Vagina (tissue), 2 donors: ENCODE results near the gene CCDC69. TPM values are rescaled to one million over a fixed set of nuclear protein-coding genes. Genes with fewer than 3 reads are reported as not detected.
A peak's percentile ranks its signal among the peaks of the same experiment; 100 is the strongest.

Source experiments
- DNase-seq, 2 donors: peaks; one replicate each; pipeline ENCODE4 v3.0.0-alpha.2; 2017; ENCODE audit errors: extremely low spot score in 2 of 2
- H3K27ac ChIP-seq: fragments of 200-600 bp; sonication (generic); one replicate; pipeline ENCODE4 v1.5.1; 2019
- H3K27me3 ChIP-seq: fragments of 200-600 bp; sonication (generic); one replicate; pipeline ENCODE4 v1.5.1; 2019
- H3K36me3 ChIP-seq, 2 donors: fragments of 200-600 bp; sonication (generic); one replicate each; pipeline ENCODE4 v1.5.1; 2017 to 2019
- H3K4me1 ChIP-seq: fragments of 200-600 bp; sonication (generic); one replicate; pipeline ENCODE4 v1.5.1; 2019
- H3K4me3 ChIP-seq, 2 donors: fragments of 200-600 bp; sonication (generic); 1 replicate in 1 of 2; 2 replicates in 1 of 2; pipeline ENCODE4 v1.5.1; 2016 to 2019
- H3K9me3 ChIP-seq: fragments of 200-600 bp; sonication (generic); one replicate; pipeline ENCODE4 v1.5.1; 2019
- POLR2A ChIP-seq, 2 donors: fragments of 450-650 bp; IDR thresholded peaks; one replicate each; pipeline ENCODE4 v1.6.1; 2017; ENCODE audit warnings: antibody characterized with exemption in 2 of 2, mild to moderate bottlenecking in 2 of 2, moderate library complexity in 2 of 2
- POLR2AphosphoS5 ChIP-seq, 2 donors: sonication (generic); formaldehyde crosslinking; IDR thresholded peaks; one replicate each; pipeline ENCODE4 v1.9.0; 2017; ENCODE audit warnings: antibody characterized with exemption in 2 of 2, mild to moderate bottlenecking in 2 of 2, low read depth in 1 of 2; ENCODE audit not compliant: insufficient read depth in 1 of 2
- intact Hi-C: fragments of 100-400 bp; cut with DNase I; formaldehyde crosslinking; loops from one replicate; pipeline ENCODE4 v1.15.1; 2023
- total RNA-seq: library from RNA; depleted of rRNA; stranded (reverse); fragments of >200 nt; gene quantifications from one replicate; pipeline ENCODE4 v1.2.3, GENCODE V29; 2016
- TF ChIP-seq, protein P1 (sequence below), 3 experiments: fragments of 450-650 bp in 2 of 3; fragments of 200-600 bp in 1 of 3; sonication (generic) in 1 of 3; IDR thresholded peaks; one replicate each; pipeline ENCODE4 v1.5.1; 2017 to 2019; ENCODE audit warnings: antibody characterized with exemption in 3 of 3, mild to moderate bottlenecking in 2 of 3, moderate library complexity in 2 of 3

Gene CCDC69
- total RNA-seq, 1 donor from 2014 or later, result 84.5 TPM

- intact Hi-C loops, result no loop called here
- no peaks in the 10 kb centered on the region for H3K27me3 ChIP-seq
- peaks cover 47% of the 10 kb centered on the region for H3K4me1 ChIP-seq
- peak within 1 kb of the TSS; percentile 52 to 81 for H3K4me3 ChIP-seq
- H3K36me3 ChIP-seq, result no peaks in the 10 kb centered on the region
- no peaks in the 10 kb centered on the region for H3K9me3 ChIP-seq
- TF ChIP-seq, protein P1, sequence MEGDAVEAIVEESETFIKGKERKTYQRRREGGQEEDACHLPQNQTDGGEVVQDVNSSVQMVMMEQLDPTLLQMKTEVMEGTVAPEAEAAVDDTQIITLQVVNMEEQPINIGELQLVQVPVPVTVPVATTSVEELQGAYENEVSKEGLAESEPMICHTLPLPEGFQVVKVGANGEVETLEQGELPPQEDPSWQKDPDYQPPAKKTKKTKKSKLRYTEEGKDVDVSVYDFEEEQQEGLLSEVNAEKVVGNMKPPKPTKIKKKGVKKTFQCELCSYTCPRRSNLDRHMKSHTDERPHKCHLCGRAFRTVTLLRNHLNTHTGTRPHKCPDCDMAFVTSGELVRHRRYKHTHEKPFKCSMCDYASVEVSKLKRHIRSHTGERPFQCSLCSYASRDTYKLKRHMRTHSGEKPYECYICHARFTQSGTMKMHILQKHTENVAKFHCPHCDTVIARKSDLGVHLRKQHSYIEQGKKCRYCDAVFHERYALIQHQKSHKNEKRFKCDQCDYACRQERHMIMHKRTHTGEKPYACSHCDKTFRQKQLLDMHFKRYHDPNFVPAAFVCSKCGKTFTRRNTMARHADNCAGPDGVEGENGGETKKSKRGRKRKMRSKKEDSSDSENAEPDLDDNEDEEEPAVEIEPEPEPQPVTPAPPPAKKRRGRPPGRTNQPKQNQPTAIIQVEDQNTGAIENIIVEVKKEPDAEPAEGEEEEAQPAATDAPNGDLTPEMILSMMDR (IDR thresholded peaks at IDR 0.05), result no peak
- TF ChIP-seq POLR2AphosphoS5 (IDR thresholded peaks at IDR 0.05; ENCODE audit: insufficient read depth in 1 of 2, low read depth in 1 of 2), result peak; percentile 84 to 90
- peak in 1 of 2 donors; percentile 72 for TF ChIP-seq POLR2A (IDR thresholded peaks at IDR 0.05)
- peak within 1 kb of the TSS; percentile 86 for H3K27ac ChIP-seq
- peak; percentile 99 to 100 for DNase-seq
These were observed 29.1 kb upstream of the CCDC69 start, which contains the start of gene GM2A for GRCh38 chr5:151252762-151253604. Gene GM2A (plus strand): TSS chr5:151253185. CDS start chr5:151253217, 32 bp downstream.

GRCh38 chr5:151251621-151252020 is 27.7 kb upstream of the CCDC69 start:
- Histone ChIP-seq H3K4me1 (peaks cover 34% of the 10 kb centered on the region), H3K4me3 (no peak overlapping the region), H3K27ac (peak overlapping the region; percentile 72), H3K36me3 (no peaks in the 10 kb centered on the region), H3K27me3 (no peaks in the 10 kb centered on the region), H3K9me3 (no peaks in the 10 kb centered on the region)
- TF ChIP-seq POLR2AphosphoS5 (IDR thresholded peaks at IDR 0.05; ENCODE audit: insufficient read depth in 1 of 2, low read depth in 1 of 2) (no peak), POLR2A (IDR thresholded peaks at IDR 0.05) (no peak)
- TF ChIP-seq, protein P1 (IDR thresholded peaks at IDR 0.05), result no peak
- DNase-seq, result no peak
- intact Hi-C loops, result no loop called here

DNA sequence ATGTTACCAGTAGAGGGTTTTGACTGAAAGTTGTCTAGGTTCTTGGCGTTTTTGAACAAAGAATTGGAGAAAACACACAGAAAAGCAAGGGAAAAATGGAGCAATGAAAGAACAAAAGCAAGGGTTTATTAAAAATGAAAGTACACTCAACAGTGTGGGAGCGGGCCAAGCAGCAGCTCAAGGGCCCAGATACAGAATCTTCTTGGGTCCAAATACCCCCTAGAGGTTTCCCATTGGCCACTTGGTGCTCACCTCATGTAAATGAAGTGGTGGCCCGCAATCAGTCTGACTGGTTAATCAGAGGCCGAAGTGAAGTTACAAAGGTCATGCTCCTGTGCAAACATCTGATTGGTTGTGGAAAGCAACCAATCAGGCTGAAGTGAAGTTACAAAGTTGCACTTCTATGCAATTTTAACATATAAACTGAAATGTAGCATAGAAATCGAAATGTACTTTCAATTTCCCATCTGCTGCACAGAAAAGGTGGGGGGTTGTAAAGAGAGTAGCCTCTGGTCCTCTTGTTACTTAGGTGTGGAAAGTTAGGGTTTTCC is 27.2 kb upstream of the CCDC69 start:
- intact Hi-C loops, result no loop called here
- Histone ChIP-seq H3K27ac (no peak overlapping the region), H3K4me3 (no peak overlapping the region), H3K27me3 (no peaks in the 10 kb centered on the region), H3K4me1 (peaks cover 28% of the 10 kb centered on the region), H3K36me3 (no peaks in the 10 kb centered on the region), H3K9me3 (no peaks in the 10 kb centered on the region)
- TF ChIP-seq POLR2A (IDR thresholded peaks at IDR 0.05) (no peak), POLR2AphosphoS5 (IDR thresholded peaks at IDR 0.05; ENCODE audit: insufficient read depth in 1 of 2, low read depth in 1 of 2) (no peak)
- TF ChIP-seq, protein P1 (IDR thresholded peaks at IDR 0.05), result no peak
- DNase-seq, result no peak

DNA sequence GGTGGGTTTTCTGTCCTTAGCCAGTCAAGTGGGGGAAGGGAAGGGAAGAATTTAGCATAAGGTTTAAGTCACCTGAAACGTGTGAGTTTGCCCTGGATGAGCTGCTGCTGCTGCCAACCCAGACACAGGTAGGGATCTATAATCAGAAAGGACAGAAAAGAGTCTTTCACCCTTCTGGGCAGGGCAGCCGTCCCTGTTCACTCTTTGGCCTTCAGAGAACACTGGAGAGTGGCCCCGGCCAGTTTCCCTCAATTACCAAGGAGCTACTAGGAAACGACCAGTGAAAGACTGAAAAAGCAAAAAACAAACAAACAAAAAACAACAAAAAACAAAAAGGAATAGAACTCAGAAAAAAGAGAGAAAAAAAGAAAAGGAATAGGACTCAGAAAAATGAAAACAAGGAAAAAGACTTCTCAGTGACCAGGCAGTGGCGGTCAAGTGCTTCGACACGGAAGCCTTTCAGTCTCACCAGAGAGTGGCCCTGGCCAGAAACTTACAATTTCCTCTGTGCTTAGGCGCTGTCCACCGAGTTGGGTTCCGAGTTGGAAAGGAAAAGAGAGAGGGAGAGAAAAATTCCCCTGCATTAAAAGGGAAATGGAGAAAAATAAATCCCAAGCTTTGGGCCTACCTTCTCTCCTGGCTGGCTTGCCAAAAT is 26.6 kb upstream of the CCDC69 start:
- H3K27ac ChIP-seq, result no peak overlapping the region
- H3K27me3 ChIP-seq, result no peaks in the 10 kb centered on the region
- DNase-seq, result no peak
- TF ChIP-seq POLR2A (IDR thresholded peaks at IDR 0.05), result no peak
- no peak for TF ChIP-seq POLR2AphosphoS5 (IDR thresholded peaks at IDR 0.05; ENCODE audit: insufficient read depth in 1 of 2, low read depth in 1 of 2)
- TF ChIP-seq, protein P1 (IDR thresholded peaks at IDR 0.05), result no peak
- no peaks in the 10 kb centered on the region for H3K36me3 ChIP-seq
- peaks cover 22% of the 10 kb centered on the region for H3K4me1 ChIP-seq
- no peaks in the 10 kb centered on the region for H3K9me3 ChIP-seq
- no peak overlapping the region for H3K4me3 ChIP-seq
- intact Hi-C loops, result no loop called here
